Measurements from ENCODE around the gene ASB10. TPM values are rescaled to one million over a fixed set of nuclear protein-coding genes. Genes with fewer than 3 reads are reported as not detected.

The ASB10 gene
- total and polyA plus RNA-seq, 2 of the 8 experiments (the other 6 are each of a cell fraction or from before 2014, with no cell fraction given), result not detected

GRCh38 chr7:151133986-151134742 is 52.9 kb downstream of the ASB10 start (continued):
- TF ChIP-seq GTF2F1 (IDR thresholded peaks at IDR 0.05; ENCODE audit: borderline replicate concordance, low read depth, low read length) (no peak), BRCA1 (IDR thresholded peaks at IDR 0.05; ENCODE audit: low read depth, low read length) (no peak), BCL11A (IDR thresholded peaks at IDR 0.05; ENCODE audit: low read depth in 2 of 2, low read length in 2 of 2) (no peak), SIX5 (IDR thresholded peaks at IDR 0.05; ENCODE audit: low read depth, low read length) (no peak), POLR2A (IDR thresholded peaks at IDR 0.05; ENCODE audit: control extremely low read depth in 1 of 2, low read depth in 2 of 2, low read length in 2 of 2) (no peak), SP1 (IDR thresholded peaks at IDR 0.05; ENCODE audit: low read depth, low read length) (no peak)
